NCI-H774 (cell line): Measurements from ENCODE around the gene NINJ2.

Experiments used
- DNase-seq: peaks from one replicate; lab custom pipeline; 2025; lab: John Stamatoyannopoulos, UW

NINJ2 gene

DNA sequence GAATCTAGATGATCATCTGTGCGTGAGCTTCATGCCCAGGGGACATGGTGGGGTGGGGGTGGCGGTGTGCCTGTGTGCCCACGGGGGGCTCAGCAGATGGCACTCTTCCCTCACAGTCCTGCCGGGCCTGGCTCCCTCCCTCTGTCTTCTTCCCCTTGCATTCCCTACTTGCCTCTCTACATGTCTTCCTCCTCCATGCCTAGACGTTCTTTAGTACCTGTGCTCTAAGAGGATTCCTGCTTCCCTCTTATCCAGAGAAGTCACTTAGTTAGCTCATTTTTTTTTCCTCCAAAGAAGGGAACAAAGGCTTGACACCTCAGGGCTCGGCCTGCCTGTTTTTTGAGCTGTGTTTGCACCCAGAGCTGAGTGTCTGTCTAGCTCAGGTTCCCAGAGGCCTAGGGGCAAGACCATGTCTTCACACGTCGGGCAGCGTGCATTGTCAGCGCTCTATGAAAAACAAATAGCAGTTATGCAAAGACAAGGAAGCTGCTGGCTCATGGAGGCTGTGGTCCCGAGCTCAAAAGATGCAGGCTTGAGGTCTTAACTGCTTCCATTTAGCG is 48.8 kb downstream of the NINJ2 start:
- DNase-seq, result no peak

GRCh38 chr12:613996-614395 is 49.2 kb downstream of the NINJ2 start:
- no peak for DNase-seq

DNA sequence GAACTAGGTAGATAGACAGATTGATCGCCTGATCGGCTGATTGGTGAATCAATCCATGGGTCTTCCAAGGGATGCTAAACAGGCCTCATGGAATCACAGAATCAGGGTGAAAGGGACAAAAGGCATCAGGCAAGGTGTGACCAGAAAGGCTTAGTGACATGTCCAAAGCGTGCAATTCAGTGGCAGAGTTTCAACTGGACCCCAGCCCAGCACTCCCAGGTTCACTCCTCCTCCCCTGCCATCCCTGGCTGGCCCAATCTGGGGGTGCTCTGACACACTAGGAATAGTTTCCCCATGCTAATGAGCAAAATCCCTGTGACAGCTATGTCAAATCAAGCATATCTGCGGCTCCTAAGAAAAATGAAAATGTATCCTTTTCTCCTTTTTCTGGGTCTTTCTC is 50.4 kb downstream of the NINJ2 start:
- no peak for DNase-seq

GRCh38 chr12:612293-612692 is 51.0 kb downstream of the NINJ2 start:
- DNase-seq, result no peak

- no peak for DNase-seq
Observed at GRCh38 chr12:611721-612120, 51.5 kb downstream of the NINJ2 start.

GRCh38 chr12:608921-609320 is 54.3 kb downstream of the NINJ2 start:
- DNase-seq, result no peak

GRCh38 chr12:608413-608812 is 54.8 kb downstream of the NINJ2 start:
- DNase-seq, result no peak

- DNase-seq, result no peak
Observed at GRCh38 chr12:607541-608001, 55.7 kb downstream of the NINJ2 start.

GRCh38 chr12:604956-605355 is 58.3 kb downstream of the NINJ2 start:
- DNase-seq, result no peak

- no peak for DNase-seq
Observed at GRCh38 chr12:602700-603068, 60.6 kb downstream of the NINJ2 start.

- DNase-seq, result no peak
Observed at GRCh38 chr12:601976-602699, 61.1 kb downstream of the NINJ2 start.

GRCh38 chr12:599756-600155 is 63.5 kb downstream of the NINJ2 start:
- DNase-seq, result no peak

DNA sequence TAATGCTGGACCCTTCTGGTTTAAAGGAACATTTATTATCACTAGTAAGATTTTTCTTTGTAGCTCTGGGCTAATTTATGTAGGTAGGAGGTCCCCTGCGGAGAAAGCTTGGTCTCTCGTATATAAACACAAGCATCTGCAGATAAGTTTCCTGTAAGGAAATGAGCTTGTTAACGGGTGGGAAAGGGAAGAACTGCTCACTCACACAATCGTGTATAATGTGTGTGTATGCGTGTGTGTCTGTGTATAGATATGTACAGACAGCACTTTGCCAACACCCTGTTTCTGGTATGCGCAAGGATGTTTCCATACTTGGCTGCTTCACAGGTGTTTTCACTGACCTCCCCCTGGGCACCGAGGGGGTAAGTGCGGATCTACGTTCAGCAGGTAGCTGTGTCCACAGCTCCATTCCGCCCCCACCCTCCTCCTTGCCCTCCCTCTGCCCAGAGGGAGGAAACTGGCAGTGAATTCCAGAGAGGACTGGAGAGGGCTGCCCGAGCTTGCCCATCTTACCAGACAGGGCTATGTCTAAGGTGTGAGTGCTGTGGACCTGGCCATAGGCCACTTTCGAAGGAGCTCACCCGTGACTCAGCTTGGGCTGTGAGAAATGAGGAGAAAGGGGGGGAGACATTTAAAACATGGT is 65.2 kb downstream of the NINJ2 start:
- no peak for DNase-seq

DNA sequence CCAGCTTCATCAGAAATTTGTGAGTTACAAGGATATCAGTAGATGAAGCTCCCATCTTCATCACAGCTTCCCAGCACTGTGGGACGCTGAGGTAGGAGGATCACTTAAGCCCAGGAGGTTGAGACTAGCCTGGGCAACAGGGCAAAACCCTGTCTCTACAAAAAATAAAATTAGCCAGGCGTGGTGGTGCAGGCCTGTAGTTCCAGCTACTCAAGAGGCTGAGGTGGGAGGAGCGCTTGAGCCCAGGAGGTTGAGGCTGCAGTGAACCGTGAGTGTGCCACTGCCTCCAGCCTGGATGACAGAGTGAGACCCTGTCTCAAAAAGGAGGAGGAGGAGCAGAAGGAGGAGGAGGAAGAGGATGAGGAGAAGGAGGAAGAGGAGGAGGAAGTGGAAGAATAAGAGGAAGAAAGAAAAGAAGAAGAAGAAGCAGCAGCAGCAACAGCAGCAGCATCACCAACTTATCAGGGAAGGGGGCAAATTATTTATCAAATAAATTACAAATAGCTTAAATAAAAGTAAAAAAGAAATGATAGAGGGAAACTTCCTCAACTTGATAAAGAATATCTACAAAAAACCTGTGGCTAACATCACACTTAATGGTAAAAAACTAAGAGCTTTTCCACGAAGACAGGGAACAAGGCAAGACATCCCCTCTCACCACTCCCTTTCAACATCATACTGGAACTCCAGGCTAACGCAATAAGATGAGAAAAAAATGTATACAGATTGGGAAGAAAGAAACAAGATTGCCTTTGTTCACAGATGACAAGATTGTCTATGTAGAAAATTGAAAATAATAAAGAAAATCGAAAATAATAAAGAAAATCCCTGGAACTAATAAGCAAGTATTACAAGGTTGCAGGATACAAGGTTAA is 69.6 kb downstream of the NINJ2 start:
- DNase-seq, result no peak

- DNase-seq, result no peak
Observed at GRCh38 chr12:592024-592505, 71.2 kb downstream of the NINJ2 start.

- DNase-seq, result no peak
Observed at GRCh38 chr12:591167-592023, 71.8 kb downstream of the NINJ2 start.

DNA sequence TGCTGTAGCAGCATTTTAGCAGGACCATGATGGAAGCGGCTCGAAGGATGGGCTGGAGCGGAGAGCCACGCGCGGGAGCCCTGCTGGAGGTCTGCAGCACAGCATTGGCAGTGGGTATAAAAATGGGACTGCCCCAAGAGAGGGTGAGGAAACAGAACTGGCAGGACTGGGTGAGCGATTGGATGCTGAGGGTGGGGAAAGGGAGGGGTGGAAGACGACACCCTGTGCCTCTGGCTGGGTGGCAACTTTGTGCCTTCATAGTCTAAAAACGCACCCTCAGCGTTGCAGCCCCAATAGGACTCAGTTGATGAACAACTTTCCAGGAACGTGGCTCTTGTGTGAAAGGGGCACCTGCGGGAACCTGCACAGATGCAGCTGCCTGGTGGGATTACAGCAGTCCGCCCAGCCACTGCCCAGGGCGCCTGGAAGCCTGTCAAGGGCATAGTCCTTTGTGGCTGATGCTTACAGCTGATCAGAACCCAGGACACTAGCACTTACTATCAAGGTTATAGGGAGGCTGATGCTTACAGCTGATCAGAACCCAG is 73.0 kb downstream of the NINJ2 start:
- no peak for DNase-seq

DNA sequence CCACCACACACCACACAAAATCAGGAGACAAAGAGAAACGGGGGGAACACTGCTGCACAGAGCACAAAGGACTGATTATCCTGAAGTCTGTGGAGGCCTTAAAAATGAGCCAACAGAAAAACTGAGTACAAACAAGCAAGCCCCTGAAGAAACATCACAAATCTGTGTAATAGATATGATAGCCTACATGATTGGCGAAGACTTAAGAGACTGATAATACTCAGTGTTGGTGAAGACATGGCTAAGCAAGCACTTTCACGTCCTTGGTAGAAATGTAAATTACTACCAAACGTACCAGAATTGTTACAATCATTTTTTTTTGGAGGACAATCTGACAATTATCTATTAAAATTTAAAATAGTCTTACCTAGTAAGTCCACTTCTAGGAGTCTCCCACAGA is 74.6 kb downstream of the NINJ2 start:
- no peak for DNase-seq

DNA sequence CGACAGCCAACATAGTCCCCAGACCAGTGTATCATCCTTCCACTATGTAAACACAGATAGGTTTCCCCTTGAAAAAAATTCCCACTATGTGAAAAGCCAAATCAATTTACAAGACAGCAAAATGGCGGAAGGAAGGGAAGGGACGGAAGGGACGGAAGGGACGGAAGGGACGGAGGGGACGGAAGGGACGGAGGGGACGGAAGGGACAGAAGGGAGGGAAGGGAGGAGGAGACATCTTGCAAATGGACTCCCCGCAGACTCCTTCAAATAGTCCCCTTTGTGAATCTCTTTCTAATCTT is 75.3 kb downstream of the NINJ2 start:
- no peak for DNase-seq

DNA sequence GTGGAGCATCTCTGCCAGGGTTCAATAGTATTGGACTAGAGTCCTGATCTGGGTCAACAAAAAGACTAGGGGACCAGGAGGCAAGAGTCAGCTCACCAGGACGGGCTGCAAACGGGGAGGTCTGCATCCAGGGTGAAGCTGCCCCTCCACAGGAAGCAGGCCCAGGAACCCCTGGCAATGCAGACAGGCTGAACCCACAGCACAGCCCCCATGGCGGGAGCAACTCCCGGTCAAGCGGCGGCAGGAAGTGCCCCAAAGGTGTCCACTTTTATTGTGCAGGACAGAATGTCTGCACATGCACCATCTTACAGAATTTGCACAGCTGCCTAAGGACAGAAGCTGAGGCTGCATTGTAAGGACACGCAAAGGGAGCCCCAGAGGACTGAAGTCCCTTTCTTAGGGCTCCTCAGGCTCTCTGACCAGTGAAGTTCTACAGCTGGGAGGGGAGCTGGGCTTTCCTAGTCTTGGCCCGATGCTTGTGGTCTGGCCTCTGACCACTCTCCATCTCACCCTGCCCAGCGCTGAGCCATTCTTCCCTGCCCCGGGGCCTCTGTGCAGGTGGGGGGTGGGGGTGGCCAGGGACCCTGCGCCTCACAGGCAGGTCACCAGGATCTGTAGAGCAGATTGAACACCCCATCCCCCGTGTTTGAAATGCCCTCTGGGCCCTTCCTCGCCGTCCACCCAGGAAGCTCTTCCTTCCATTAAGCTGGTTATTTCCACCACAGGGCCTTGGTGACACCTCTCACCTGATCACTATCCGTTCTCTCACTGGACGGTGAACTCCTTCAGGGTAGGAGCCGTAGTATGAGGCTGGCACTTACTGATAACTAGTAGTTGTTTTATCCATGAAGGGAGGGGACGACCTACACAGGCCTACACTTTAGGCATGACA is 75.9 kb downstream of the NINJ2 start:
- DNase-seq, result no peak
